GM12892 (cell line): Measurements from ENCODE around the gene ASIC4.

Experiments used
- POLR2A ChIP-seq: IDR thresholded peaks from 2 replicates; pipeline ENCODE4 v1.6.1; 2011; ENCODE audit warnings: low read depth, low read length, control low read depth
- POLR2AphosphoS5 ChIP-seq: IDR thresholded peaks from 2 replicates; pipeline ENCODE4 v1.6.1; 2011; ENCODE audit warnings: low read depth, low read length, control low read depth
- TAF1 ChIP-seq: IDR thresholded peaks from 2 replicates; pipeline ENCODE4 v1.6.1; 2011; ENCODE audit warnings: low read depth, mild to moderate bottlenecking, control low read depth, low read length, borderline replicate concordance

DNA sequence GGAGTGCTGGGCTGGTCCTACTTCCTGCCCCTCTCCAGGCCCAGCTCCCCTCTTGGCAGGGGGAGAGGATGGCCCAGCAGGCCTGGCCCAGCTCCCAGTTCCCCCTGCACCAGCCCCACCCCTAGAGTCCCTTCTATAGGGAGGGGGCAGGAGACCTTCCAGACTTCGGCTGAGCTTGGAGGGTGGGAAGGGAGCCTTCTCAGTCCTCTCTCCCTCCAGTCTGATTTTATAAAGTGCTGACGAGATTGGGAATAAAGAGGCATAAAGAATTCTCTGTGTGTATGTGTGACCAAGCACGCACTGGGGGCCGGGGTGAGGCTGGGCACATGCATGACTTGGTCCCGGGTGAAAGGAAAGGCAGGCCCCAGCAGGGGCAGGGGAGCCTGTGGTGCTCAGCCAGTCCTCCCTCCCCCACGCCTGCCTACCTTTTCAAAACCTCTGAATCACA is 24.2 kb downstream of the ASIC4 start:
- TF ChIP-seq POLR2AphosphoS5 (no peak), POLR2A (no peak), TAF1 (no peak)
